Fibroblast of lung (primary cell): ENCODE results near the gene FAM76B. TPM values are rescaled to one million over a fixed set of nuclear protein-coding genes. Genes with fewer than 3 reads are reported as not detected.

Source experiments
- DNase-seq, 2 donors: peaks; one replicate each; pipeline versions ENCODE4 v3.0.0 to v3.0.0-alpha.2; 2010; ENCODE audit warnings: low read depth in 2 of 2
- H2AFZ ChIP-seq: 2 replicates; pipeline ENCODE4 v1.5.1; 2012; ENCODE audit warnings: low read length, control low read depth, inconsistent platforms
- H3K27ac ChIP-seq: 2 replicates; pipeline ENCODE4 v1.5.1; 2011; ENCODE audit warnings: low read length, control low read depth; ENCODE audit not compliant: insufficient read depth
- H3K27me3 ChIP-seq: 2 replicates; pipeline ENCODE4 v1.5.1; 2011; ENCODE audit warnings: mild to moderate bottlenecking, low read length; ENCODE audit not compliant: control insufficient read depth, insufficient read depth
- H3K36me3 ChIP-seq: 2 replicates; pipeline ENCODE4 v1.5.1; 2011; ENCODE audit warnings: low read length; ENCODE audit not compliant: control insufficient read depth, insufficient read depth
- H3K4me1 ChIP-seq: 2 replicates; pipeline ENCODE4 v1.5.1; 2011; ENCODE audit warnings: low read length; ENCODE audit not compliant: control insufficient read depth, insufficient read depth; ENCODE audit errors: extremely low read depth
- H3K4me2 ChIP-seq: 2 replicates; pipeline ENCODE4 v1.5.1; 2011; ENCODE audit warnings: low read length, control low read depth; ENCODE audit not compliant: insufficient read depth; ENCODE audit errors: extremely low read depth
- H3K4me3 ChIP-seq, 4 experiments: fragments of 200-600 bp in 1 of 4; sonication (generic) in 1 of 4; replicated peaks in 1 of 4; 2 replicates each; pipeline ENCODE4 v1.5.1; 2011 to 2016; ENCODE audit warnings: low read length in 4 of 4, low read depth in 3 of 4, mild to moderate bottlenecking in 3 of 4, control low read depth in 2 of 4, inconsistent platforms in 1 of 4, mixed read lengths in 1 of 4; ENCODE audit not compliant: insufficient read depth in 1 of 4; ENCODE audit errors: control extremely low read depth in 1 of 4
- H3K79me2 ChIP-seq: 2 replicates; pipeline ENCODE4 v1.5.1; 2012; ENCODE audit warnings: mild to moderate bottlenecking, low read length, inconsistent platforms; ENCODE audit not compliant: control insufficient read depth, insufficient read depth
- H3K9ac ChIP-seq: 2 replicates; pipeline ENCODE4 v1.5.1; 2011; ENCODE audit warnings: mild to moderate bottlenecking, low read length, control low read depth; ENCODE audit not compliant: insufficient read depth
- H3K9me3 ChIP-seq: 2 replicates; pipeline ENCODE4 v1.5.1; 2012; ENCODE audit warnings: low read depth, low read length; ENCODE audit not compliant: control insufficient read depth, insufficient read depth
- H4K20me1 ChIP-seq: 2 replicates; pipeline ENCODE4 v1.5.1; 2011; ENCODE audit warnings: low read length; ENCODE audit not compliant: control insufficient read depth, insufficient read depth; ENCODE audit errors: extremely low read depth
- CTCF ChIP-seq, 2 donors: IDR thresholded peaks in 1 of 2; conservative IDR thresholded peaks in 1 of 2; 1 replicate in 1 of 2; 2 replicates in 1 of 2; pipeline ENCODE4 v1.5.1; 2011 to 2012; ENCODE audit warnings: low read length in 2 of 2, control low read depth in 1 of 2, inconsistent platforms in 1 of 2, low read depth in 1 of 2, mild to moderate bottlenecking in 1 of 2
- EZH2 ChIP-seq: IDR thresholded peaks from 2 replicates; pipeline ENCODE4 v1.5.1; 2012; ENCODE audit warnings: low read length, control low read depth, mild to moderate bottlenecking; ENCODE audit errors: missing control alignments
- polyA plus RNA-seq, 2 donors: library from polyadenylated mRNA; depleted of rRNA in 1 of 2; stranded (reverse) in 1 of 2; unstranded in 1 of 2; fragments of >200 nt; gene quantifications; 2 replicates each; pipeline ENCODE4 v1.2.1, GENCODE V29; 2011 to 2012; ENCODE audit warnings: missing spikeins in 1 of 2
- total RNA-seq: library from RNA; depleted of rRNA; stranded (reverse); fragments of >200 nt; gene quantifications from 2 replicates; pipeline ENCODE4 v1.2.1, GENCODE V29; 2014

Gene FAM76B
- total and polyA plus RNA-seq, 2 donors (not counting 1 experiment from before 2014, with no cell fraction given), result 14.9 to 18.2 TPM

GRCh38 chr11:95736355-95736754 is 53.2 kb downstream of the FAM76B start:
- no peak overlapping the region for H3K9ac ChIP-seq
- no peak for TF ChIP-seq EZH2
- H3K4me3 ChIP-seq, result no peak overlapping the region
- no peaks in the 10 kb centered on the region for H4K20me1 ChIP-seq
- no peak overlapping the region for H2AFZ ChIP-seq
- no peak for DNase-seq
- H3K4me1 ChIP-seq, result no peaks in the 10 kb centered on the region
- H3K9me3 ChIP-seq, result no peaks in the 10 kb centered on the region
- H3K36me3 ChIP-seq, result no peaks in the 10 kb centered on the region
- H3K27ac ChIP-seq, result no peak overlapping the region
- H3K4me2 ChIP-seq, result no peak overlapping the region
- no peaks in the 10 kb centered on the region for H3K79me2 ChIP-seq
- no peaks in the 10 kb centered on the region for H3K27me3 ChIP-seq

- Histone ChIP-seq H2AFZ (no peak overlapping the region), H3K4me3 (no peak overlapping the region), H3K36me3 (no peaks in the 10 kb centered on the region), H4K20me1 (no peaks in the 10 kb centered on the region), H3K9ac (no peak overlapping the region), H3K4me1 (no peaks in the 10 kb centered on the region), H3K27ac (no peak overlapping the region), H3K4me2 (no peak overlapping the region), H3K9me3 (no peaks in the 10 kb centered on the region), H3K79me2 (no peaks in the 10 kb centered on the region), H3K27me3 (no peaks in the 10 kb centered on the region)
- no peak for DNase-seq
- TF ChIP-seq EZH2, result no peak
- TF ChIP-seq CTCF (conservative IDR thresholded peaks at IDR 0.05 in 1 of 2, IDR thresholded peaks at IDR 0.05 in 1 of 2; ENCODE audit: low read depth in 1 of 2, low read length in 2 of 2), result no peak
Observed at GRCh38 chr11:95734009-95734572, 55.5 kb downstream of the FAM76B start.

GRCh38 chr11:95732930-95733602 is 56.5 kb downstream of the FAM76B start:
- no peaks in the 10 kb centered on the region for H3K36me3 ChIP-seq
- no peaks in the 10 kb centered on the region for H3K27me3 ChIP-seq
- no peaks in the 10 kb centered on the region for H4K20me1 ChIP-seq
- no peaks in the 10 kb centered on the region for H3K9me3 ChIP-seq
- no peaks in the 10 kb centered on the region for H3K79me2 ChIP-seq
- H3K4me2 ChIP-seq, result no peak overlapping the region
- no peak for DNase-seq
- H2AFZ ChIP-seq, result no peak overlapping the region
- no peak overlapping the region for H3K9ac ChIP-seq
- H3K27ac ChIP-seq, result no peak overlapping the region
- no peak overlapping the region for H3K4me3 ChIP-seq
- no peaks in the 10 kb centered on the region for H3K4me1 ChIP-seq
- TF ChIP-seq CTCF (conservative IDR thresholded peaks at IDR 0.05 in 1 of 2, IDR thresholded peaks at IDR 0.05 in 1 of 2; ENCODE audit: low read depth in 1 of 2, low read length in 2 of 2) (no peak), EZH2 (no peak)
